ENCODE data around the gene COMT. TPM values are rescaled to one million over a fixed set of nuclear protein-coding genes. Genes with fewer than 3 reads are reported as not detected.

COMT gene
- total RNA-seq, 1 donor from 2014 or later: 240 TPM

GRCh38 chr22:19917389-19918138 is 24.0 kb upstream of the COMT start:
- TF ChIP-seq CTCF (IDR thresholded peaks at IDR 0.05) (no peak), POLR2AphosphoS5 (IDR thresholded peaks at IDR 0.05; ENCODE audit: insufficient read depth in 1 of 2, low read depth in 1 of 2) (no peak), POLR2A (IDR thresholded peaks at IDR 0.05) (no peak)
- Histone ChIP-seq H3K4me1 (no peaks in the 10 kb centered on the region), H3K36me3 (peaks cover 6 to 53% of the 10 kb centered on the region in 2 donors), H3K9me3 (no peaks in the 10 kb centered on the region), H3K27me3 (no peaks in the 10 kb centered on the region), H3K27ac (no peak overlapping the region), H3K4me3 (no peak overlapping the region)
- no peak for DNase-seq (ENCODE audit: extremely low spot score in 2 of 2)
- intact Hi-C loops (cut with DNase I): no loop called here

GRCh38 chr22:19918332-19919106 is 23.1 kb upstream of the COMT start:
- intact Hi-C loops (cut with DNase I): no loop called here

GRCh38 chr22:19919701-19920363 is 21.7 kb upstream of the COMT start:
- intact Hi-C loops (cut with DNase I): no loop called here
- Histone ChIP-seq H3K4me1 (no peaks in the 10 kb centered on the region), H3K36me3 (peaks cover 6 to 31% of the 10 kb centered on the region in 2 donors)

More at GRCh38 chr22:19918332-19919106, 23.1 kb upstream of the COMT start:
- DNase-seq (ENCODE audit: extremely low spot score in 2 of 2): no peak
- no peaks in the 10 kb centered on the region for H3K9me3 ChIP-seq
- no peaks in the 10 kb centered on the region for H3K4me1 ChIP-seq
- no peaks in the 10 kb centered on the region for H3K27me3 ChIP-seq
- no peak overlapping the region for H3K4me3 ChIP-seq
- peaks cover 6 to 44% of the 10 kb centered on the region in 2 donors for H3K36me3 ChIP-seq
- no peak for TF ChIP-seq POLR2A (IDR thresholded peaks at IDR 0.05)
- TF ChIP-seq POLR2AphosphoS5 (IDR thresholded peaks at IDR 0.05; ENCODE audit: insufficient read depth in 1 of 2, low read depth in 1 of 2): no peak
- no peak for TF ChIP-seq CTCF (IDR thresholded peaks at IDR 0.05)
- H3K27ac ChIP-seq: no peak overlapping the region

GRCh38 chr22:19921544-19922081 is 20.0 kb upstream of the COMT start:
- Histone ChIP-seq H3K36me3 (peaks cover 6 to 19% of the 10 kb centered on the region in 2 donors), H3K27ac (no peak overlapping the region), H3K4me3 (no peak overlapping the region), H3K27me3 (no peaks in the 10 kb centered on the region), H3K9me3 (no peaks in the 10 kb centered on the region), H3K4me1 (no peaks in the 10 kb centered on the region)
- DNase-seq (ENCODE audit: extremely low spot score in 2 of 2): no peak
- no peak for TF ChIP-seq POLR2A (IDR thresholded peaks at IDR 0.05)
- TF ChIP-seq POLR2AphosphoS5 (IDR thresholded peaks at IDR 0.05; ENCODE audit: insufficient read depth in 1 of 2, low read depth in 1 of 2): no peak
- TF ChIP-seq CTCF (IDR thresholded peaks at IDR 0.05): no peak
- intact Hi-C loops (cut with DNase I): no loop called here

More at GRCh38 chr22:19919701-19920363, 21.7 kb upstream of the COMT start:
- no peaks in the 10 kb centered on the region for H3K9me3 ChIP-seq
- no peak overlapping the region for H3K4me3 ChIP-seq
- H3K27ac ChIP-seq: no peak overlapping the region
- H3K27me3 ChIP-seq: no peaks in the 10 kb centered on the region
- no peak for DNase-seq (ENCODE audit: extremely low spot score in 2 of 2)
- TF ChIP-seq CTCF (IDR thresholded peaks at IDR 0.05): no peak
- TF ChIP-seq POLR2AphosphoS5 (IDR thresholded peaks at IDR 0.05; ENCODE audit: insufficient read depth in 1 of 2, low read depth in 1 of 2): no peak
- no peak for TF ChIP-seq POLR2A (IDR thresholded peaks at IDR 0.05)
